Panc1 (cell line): ENCODE results near the gene GOLGA1. TPM values are rescaled to one million over a fixed set of nuclear protein-coding genes. Genes with fewer than 3 reads are reported as not detected.
"Not testable (repeated sequence)": the region's sequence is repeated elsewhere in the genome, so short reads cannot be mapped to it uniquely, and the experiment has no call there.

ENCODE experiments used
- ATAC-seq: fragments of 200-7000 bp; cut with Tn5 transposase; 2 replicates; pipeline ENCODE4 v1.9.1; 2020; ENCODE audit warnings: mild to moderate bottlenecking, moderate library complexity
- BruUV-seq: library from RNA; stranded (reverse); fragments of 400-500 nt; replicated peaks from 2 replicates; lab custom pipeline; 2021; lab: Mats Ljungman, UMichigan
- CTCF ChIA-PET: fragments of 300-600 bp; sonication (Branson Sonifier 250); formaldehyde crosslinking; loops from one replicate; lab custom pipeline; 2022; ENCODE audit warnings: antibody characterized with exemption; lab: Charles Lee
- POLR2A ChIA-PET: fragments of 300-600 bp; sonication (Branson Sonifier 250); formaldehyde crosslinking; loops from one replicate; lab custom pipeline; 2022; ENCODE audit warnings: antibody characterized with exemption; lab: Charles Lee
- DNase-seq: peaks from one replicate; pipeline ENCODE4 v3.0.0-alpha.2; 2010; ENCODE audit warnings: low read depth, low spot score
- H3K27ac ChIP-seq: 2 replicates; pipeline ENCODE4 v1.5.1; 2011; ENCODE audit warnings: mild to moderate bottlenecking, low read length, inconsistent platforms
- H3K27me3 ChIP-seq: fragments of 200-500 bp; sonication (Bioruptor generic); 2 replicates; pipeline ENCODE4 v1.6.0; 2014; ENCODE audit warnings: low read length, inconsistent platforms; ENCODE audit not compliant: control insufficient read depth, insufficient read depth
- H3K36me3 ChIP-seq: fragments of 200-500 bp; sonication (Bioruptor generic); 2 replicates; pipeline ENCODE4 v1.5.1; 2014; ENCODE audit warnings: inconsistent platforms, mild to moderate bottlenecking, low read length, moderate library complexity; ENCODE audit not compliant: control insufficient read depth, insufficient read depth
- H3K4me1 ChIP-seq: 2 replicates; pipeline ENCODE4 v1.5.1; 2011; ENCODE audit warnings: inconsistent platforms, mild to moderate bottlenecking, low read length, moderate library complexity; ENCODE audit not compliant: control insufficient read depth, insufficient read depth
- H3K4me3 ChIP-seq, 2 experiments: 2 replicates each; pipeline ENCODE4 v1.5.1; 2011 to 2012; ENCODE audit warnings: low read depth in 2 of 2, low read length in 2 of 2, mild to moderate bottlenecking in 2 of 2, inconsistent platforms in 1 of 2, moderate library complexity in 1 of 2
- H3K9me3 ChIP-seq: fragments of 200-500 bp; sonication (Bioruptor generic); 2 replicates; pipeline ENCODE4 v1.5.1; 2014; ENCODE audit warnings: low read depth, mild to moderate bottlenecking, inconsistent platforms, low read length, moderate library complexity; ENCODE audit not compliant: control insufficient read depth, insufficient read depth
- CTCF ChIP-seq: fragments of 450-650 bp; IDR thresholded peaks from 2 replicates; pipeline ENCODE4 v1.5.1; 2017; ENCODE audit warnings: mild to moderate bottlenecking
- POLR2AphosphoS5 ChIP-seq: IDR thresholded peaks from 2 replicates; pipeline ENCODE4 v1.6.1; 2012; ENCODE audit warnings: mild to moderate bottlenecking, low read depth, low read length, moderate library complexity
- REST ChIP-seq, 2 experiments: IDR thresholded peaks; 2 replicates each; pipeline ENCODE4 v1.6.1; 2011 to 2012; ENCODE audit warnings: low read depth in 2 of 2, control low read depth in 1 of 2, low read length in 1 of 2, mild to moderate bottlenecking in 1 of 2, moderate library complexity in 1 of 2; ENCODE audit not compliant: insufficient read depth in 1 of 2
- SIN3A ChIP-seq: IDR thresholded peaks from 2 replicates; pipeline ENCODE4 v1.6.1; 2012; ENCODE audit warnings: low read depth, mild to moderate bottlenecking, low read length, moderate library complexity, borderline replicate concordance; ENCODE audit not compliant: insufficient read depth
- TCF7L2 ChIP-seq: IDR thresholded peaks from 2 replicates; pipeline ENCODE4 v1.6.1; 2011; ENCODE audit warnings: mild to moderate bottlenecking, low read depth, low read length, inconsistent platforms
- in situ Hi-C: cut with HindIII; loops from 2 replicates; pipeline ENCODE4 v1.10.0; 2016; ENCODE audit warnings: low sequenced_read_pairs, low pct_unique_long_range_greater_than_20kb
- intact Hi-C: fragments of 100-400 bp; cut with micrococcal nuclease; formaldehyde crosslinking; loops from one replicate; pipeline ENCODE4 v1.10.0; 2022; ENCODE audit not compliant: unreplicated experiment
- total RNA-seq: library from RNA; stranded (reverse); gene quantifications from one replicate; pipeline ENCODE4 v1.2.1, GENCODE V29; 2021; ENCODE audit not compliant: unreplicated experiment

GOLGA1 gene
- total RNA-seq, 1 experiment from 2014 or later: 15.5 TPM

GRCh38 chr9:124929464-124929863 lies 11.4 kb downstream of the GOLGA1 start:
- H3K4me3 ChIP-seq: no peak overlapping the region
- TF ChIP-seq TCF7L2 (no peak), CTCF (no peak), SIN3A (no peak), REST (IDR thresholded peaks at IDR 0.05; ENCODE audit: insufficient read depth in 1 of 2, low read depth in 2 of 2, low read length in 1 of 2) (no peak), POLR2AphosphoS5 (no peak)
- H3K27me3 ChIP-seq: no peaks in the 10 kb centered on the region
- H3K27ac ChIP-seq: no peak overlapping the region
- CTCF ChIA-PET: no interaction called here
- ATAC-seq (no peak), DNase-seq (no peak)
- no peaks in the 10 kb centered on the region for H3K9me3 ChIP-seq
- no peaks in the 10 kb centered on the region for H3K4me1 ChIP-seq
- POLR2A ChIA-PET: interaction anchor here (0.5 to 0.8 kb wide), 2 partner anchors 12 to 50 kb away, joined by 3 to 9 read pairs; partner anchors contain the start of gene GOLGA1
- no TSS peak for BruUV-seq
- in situ Hi-C loops: no loop called here
- intact Hi-C loops: no loop called here
- H3K36me3 ChIP-seq: peaks cover 13% of the 10 kb centered on the region; the same call in 1 of the 2 replicates

GRCh38 chr9:124928116-124928515 lies 12.8 kb downstream of the GOLGA1 start:
- no peaks in the 10 kb centered on the region for H3K27me3 ChIP-seq
- no peaks in the 10 kb centered on the region for H3K4me1 ChIP-seq
- no peak for TF ChIP-seq POLR2AphosphoS5
- no peak for TF ChIP-seq CTCF
- no peak for TF ChIP-seq REST (IDR thresholded peaks at IDR 0.05; ENCODE audit: insufficient read depth in 1 of 2, low read depth in 2 of 2, low read length in 1 of 2)
- DNase-seq (no peak), ATAC-seq (no peak)
- H3K4me3 ChIP-seq: no peak overlapping the region
- H3K36me3 ChIP-seq: peaks cover 13% of the 10 kb centered on the region; the same call in 1 of the 2 replicates
- H3K27ac ChIP-seq: no peak overlapping the region
- in situ Hi-C loops (no loop called here), intact Hi-C loops (no loop called here)
- no TSS peak for BruUV-seq
- ChIA-PET CTCF (no interaction called here), POLR2A (no interaction called here)
- no peaks in the 10 kb centered on the region for H3K9me3 ChIP-seq

- in situ Hi-C loops, H3K9me3 ChIP-seq, CTCF ChIA-PET, H3K27ac ChIP-seq, H3K36me3 ChIP-seq, H3K4me3 ChIP-seq, H3K4me1 ChIP-seq, H3K27me3 ChIP-seq, POLR2A ChIA-PET, BruUV-seq, DNase-seq, intact Hi-C loops, ATAC-seq: not testable (repeated sequence)
These were observed 20.5 kb downstream of the GOLGA1 start for GRCh38 chr9:124920394-124920793.
